ENCODE data around the gene FAM193B.

FAM193B gene

DNA sequence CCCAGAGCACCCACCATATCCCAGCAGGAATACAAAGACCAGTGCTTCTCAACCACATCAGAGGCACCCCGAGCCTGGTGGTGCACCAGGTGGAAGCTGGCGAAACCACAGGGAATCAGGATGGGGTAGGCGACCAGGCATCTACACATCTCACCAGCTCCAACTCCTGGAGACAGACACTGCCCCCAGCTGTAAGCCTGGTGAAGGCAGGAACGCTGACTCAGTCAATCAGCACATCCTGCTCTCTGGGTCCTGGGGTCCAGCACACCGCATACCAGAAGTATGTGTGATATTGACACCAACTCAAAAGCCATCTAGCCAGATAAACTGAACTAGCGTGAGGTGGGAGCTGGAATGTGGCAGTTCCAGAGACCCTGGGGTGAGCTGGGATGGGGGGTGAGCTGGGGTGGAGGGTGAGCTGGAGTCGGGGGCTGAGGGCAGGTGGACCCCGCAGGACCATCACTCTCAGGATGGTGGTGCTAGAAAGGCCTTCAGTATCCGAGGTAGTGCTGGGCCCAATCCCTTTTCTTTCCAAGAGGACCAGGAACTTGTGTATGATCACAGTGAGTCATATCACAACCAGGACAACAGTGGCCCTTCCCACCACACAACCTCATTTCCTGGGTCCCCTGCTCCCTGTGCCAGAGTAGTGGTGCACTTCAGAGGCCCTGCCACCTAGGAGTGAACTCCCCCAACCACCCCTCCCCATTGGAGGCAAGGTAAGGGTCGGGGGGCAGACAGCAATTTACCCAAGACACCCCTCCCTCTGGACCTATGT, 83.4 kb downstream of the FAM193B start:
- DNase-seq (ENCODE audit: low read depth in 2 of 2) = no peak
